ENCODE data around the gene PRXL2B.
A peak's percentile ranks its signal among the peaks of the same experiment; 100 is the strongest.
"Not testable (repeated sequence)": the region's sequence is repeated elsewhere in the genome, so short reads cannot be mapped to it uniquely, and the experiment has no call there.

Gene PRXL2B

GRCh38 chr1:2546515-2547209 is 39.9 kb upstream of the PRXL2B start:
- Mint-ChIP-seq H3K27me3 (no peaks in the 10 kb centered on the region), H3K9me3 (no peaks in the 10 kb centered on the region), H3K4me1 (peaks cover 65% of the 10 kb centered on the region), H3K27ac (peak overlapping the region; percentile 89 to 96), H3K4me3 (peak overlapping the region; percentile 91 to 93)
- ATAC-seq (peak; percentile 64), DNase-seq (peak; percentile 81 to 91)

GRCh38 chr1:2547210-2548067 is 39.1 kb upstream of the PRXL2B start:
- Mint-ChIP-seq H3K4me3 (peak overlapping the region; percentile 91 to 93), H3K27ac (peak overlapping the region; percentile 89 to 96), H3K4me1 (peaks cover 57% of the 10 kb centered on the region), H3K9me3 (no peaks in the 10 kb centered on the region), H3K27me3 (no peaks in the 10 kb centered on the region)
- ATAC-seq (peak; percentile 61), DNase-seq (peak; percentile 83 to 89)

- Mint-ChIP-seq H3K27me3 (no peaks in the 10 kb centered on the region), H3K9me3 (no peaks in the 10 kb centered on the region), H3K4me3 (peak overlapping the region; percentile 91 to 93), H3K27ac (peak overlapping the region; percentile 96 to 98), H3K4me1 (peaks cover 55% of the 10 kb centered on the region)
- ATAC-seq (peak; percentile 57), DNase-seq (peak; percentile 87 to 92)
Observed at GRCh38 chr1:2548068-2548589, 38.4 kb upstream of the PRXL2B start.

GRCh38 chr1:2549367-2550029 is 37.1 kb upstream of the PRXL2B start:
- not testable (repeated sequence) for DNase-seq, H3K9me3 Mint-ChIP-seq, ATAC-seq, H3K27me3 Mint-ChIP-seq
- H3K27ac Mint-ChIP-seq = peak overlapping the region; percentile 96 to 98
- H3K4me1 Mint-ChIP-seq = peaks cover 52% of the 10 kb centered on the region
- H3K4me3 Mint-ChIP-seq = peak overlapping the region; percentile 91 to 93

- not testable (repeated sequence) for H3K27ac Mint-ChIP-seq, DNase-seq, H3K27me3 Mint-ChIP-seq, ATAC-seq, H3K9me3 Mint-ChIP-seq
- H3K4me3 Mint-ChIP-seq = peak overlapping the region in 1 of 2 donors; percentile 72
- peaks cover 52% of the 10 kb centered on the region for H3K4me1 Mint-ChIP-seq
Observed at GRCh38 chr1:2550309-2550861, 36.2 kb upstream of the PRXL2B start.

- not testable (repeated sequence) for DNase-seq, H3K27me3 Mint-ChIP-seq, H3K9me3 Mint-ChIP-seq, ATAC-seq, H3K4me3 Mint-ChIP-seq
- Mint-ChIP-seq H3K27ac (peak overlapping the region; percentile 19 to 93), H3K4me1 (peaks cover 50% of the 10 kb centered on the region)
Observed at GRCh38 chr1:2551544-2551943, 35.0 kb upstream of the PRXL2B start.

GRCh38 chr1:2552189-2552588 is 34.4 kb upstream of the PRXL2B start:
- H3K27ac Mint-ChIP-seq = no peak overlapping the region
- H3K4me1 Mint-ChIP-seq = peaks cover 53% of the 10 kb centered on the region
- H3K27me3 Mint-ChIP-seq = no peaks in the 10 kb centered on the region
- no peak for DNase-seq
- no peaks in the 10 kb centered on the region for H3K9me3 Mint-ChIP-seq
- no peak for ATAC-seq
- no peak overlapping the region for H3K4me3 Mint-ChIP-seq

- H3K4me3 Mint-ChIP-seq, DNase-seq, H3K9me3 Mint-ChIP-seq, H3K27me3 Mint-ChIP-seq, ATAC-seq: not testable (repeated sequence)
- Mint-ChIP-seq H3K4me1 (peaks cover 61% of the 10 kb centered on the region), H3K27ac (peak overlapping the region in 1 of 2 donors; percentile 46)
Observed at GRCh38 chr1:2553076-2553475, 33.5 kb upstream of the PRXL2B start.

GRCh38 chr1:2553871-2554620 is 32.5 kb upstream of the PRXL2B start:
- H3K27me3 Mint-ChIP-seq = no peaks in the 10 kb centered on the region
- peak overlapping the region; percentile 86 to 93 for H3K4me3 Mint-ChIP-seq
- DNase-seq (no peak), ATAC-seq (no peak)
- H3K4me1 Mint-ChIP-seq = peaks cover 68% of the 10 kb centered on the region
- H3K9me3 Mint-ChIP-seq = no peaks in the 10 kb centered on the region
- peak overlapping the region in 1 of 2 donors; percentile 87 for H3K27ac Mint-ChIP-seq

- Mint-ChIP-seq H3K27ac (peak overlapping the region; percentile 41 to 89), H3K27me3 (no peaks in the 10 kb centered on the region), H3K4me3 (peak overlapping the region; percentile 86 to 93), H3K4me1 (peaks cover 68% of the 10 kb centered on the region), H3K9me3 (no peaks in the 10 kb centered on the region)
- DNase-seq (peak; percentile 60 to 66), ATAC-seq (peak; percentile 31)
Observed at GRCh38 chr1:2554621-2555387, 31.8 kb upstream of the PRXL2B start.

- H3K4me1 Mint-ChIP-seq = peaks cover 65% of the 10 kb centered on the region
- peak; percentile 85 to 92 for DNase-seq
- H3K27ac Mint-ChIP-seq = peak overlapping the region; percentile 93 to 98
- no peaks in the 10 kb centered on the region for H3K9me3 Mint-ChIP-seq
- no peaks in the 10 kb centered on the region for H3K27me3 Mint-ChIP-seq
- peak; percentile 80 for ATAC-seq
- H3K4me3 Mint-ChIP-seq = peak overlapping the region; percentile 86 to 93
Observed at GRCh38 chr1:2555634-2556276, 30.8 kb upstream of the PRXL2B start.

GRCh38 chr1:2556277-2556677 is 30.3 kb upstream of the PRXL2B start, which contains the start of gene TNFRSF14:
Gene TNFRSF14, plus strand, starts transcription at chr1:2556371. Its CDS starts 294 bp downstream, at chr1:2556665.
- no peaks in the 10 kb centered on the region for H3K27me3 Mint-ChIP-seq
- H3K4me1 Mint-ChIP-seq = peaks cover 65% of the 10 kb centered on the region
- H3K4me3 Mint-ChIP-seq = peak within 1 kb of the TSS; percentile 86 to 93
- no peaks in the 10 kb centered on the region for H3K9me3 Mint-ChIP-seq
- peak; percentile 76 to 85 for DNase-seq
- H3K27ac Mint-ChIP-seq = peak within 1 kb of the TSS; percentile 93 to 98
- peak; percentile 73 for ATAC-seq

- peak; percentile 3 for ATAC-seq
- peak overlapping the region; percentile 93 to 98 for H3K27ac Mint-ChIP-seq
- H3K9me3 Mint-ChIP-seq = no peaks in the 10 kb centered on the region
- H3K27me3 Mint-ChIP-seq = no peaks in the 10 kb centered on the region
- DNase-seq = peak in 1 of 2 donors; percentile 62
- peak overlapping the region; percentile 86 to 93 for H3K4me3 Mint-ChIP-seq
- H3K4me1 Mint-ChIP-seq = peaks cover 70% of the 10 kb centered on the region
Observed at GRCh38 chr1:2556678-2557481, 29.7 kb upstream of the PRXL2B start.
